OCI-LY7 (cell line): ENCODE measurements around the gene ZBTB42. TPM values are rescaled to one million over a fixed set of nuclear protein-coding genes. Genes with fewer than 3 reads are reported as not detected.

ENCODE experiments used
- BruUV-seq: library from RNA; stranded (reverse); fragments of 400-500 nt; replicated peaks from 2 replicates; lab custom pipeline; 2021; lab: Mats Ljungman, UMichigan
- CTCF ChIA-PET: fragments of 300-600 bp; sonication (Branson Sonifier 250); formaldehyde crosslinking; loops from one replicate; lab custom pipeline; 2022; ENCODE audit warnings: antibody characterized with exemption; ENCODE audit not compliant: unreplicated experiment; lab: Charles Lee
- POLR2A ChIA-PET: fragments of 300-600 bp; sonication (Branson Sonifier 250); formaldehyde crosslinking; loops from one replicate; lab custom pipeline; 2022; ENCODE audit warnings: antibody characterized with exemption; lab: Charles Lee
- DNase-seq: peaks from one replicate; pipeline ENCODE4 v3.0.0-alpha.2; 2015; ENCODE audit warnings: low spot score
- H2AFZ ChIP-seq: fragments of 200-600 bp; sonication (generic), shearing (Covaris generic); 2 replicates; pipeline ENCODE4 v1.6.1; 2014; ENCODE audit warnings: mild to moderate bottlenecking, antibody characterized with exemption, low read length, moderate library complexity
- H3K27ac ChIP-seq: fragments of 200-600 bp; sonication (generic); 2 replicates; pipeline ENCODE4 v1.5.1; 2014; ENCODE audit warnings: mixed run types, low read depth, mild to moderate bottlenecking, moderate library complexity, low read length, inconsistent platforms; ENCODE audit not compliant: poor library complexity, severe bottlenecking
- H3K36me3 ChIP-seq: fragments of 200-600 bp; sonication (generic); 2 replicates; pipeline ENCODE4 v1.6.1; 2014; ENCODE audit warnings: mild to moderate bottlenecking, antibody characterized with exemption, low read length, moderate library complexity, mixed read lengths; ENCODE audit not compliant: insufficient read depth
- H3K4me1 ChIP-seq: fragments of 200-600 bp; sonication (generic); 2 replicates; pipeline ENCODE4 v1.5.1; 2014; ENCODE audit warnings: mild to moderate bottlenecking, low read length; ENCODE audit not compliant: insufficient read depth, poor library complexity, severe bottlenecking
- H3K4me2 ChIP-seq: fragments of 200-600 bp; sonication (generic); 2 replicates; pipeline ENCODE4 v1.6.1; 2014; ENCODE audit warnings: mild to moderate bottlenecking, low read length
- H3K4me3 ChIP-seq: fragments of 200-600 bp; sonication (generic); 2 replicates; pipeline ENCODE4 v1.5.1; 2014; ENCODE audit warnings: mild to moderate bottlenecking, low read depth, low read length; ENCODE audit not compliant: poor library complexity, severe bottlenecking
- H3K79me2 ChIP-seq: fragments of 200-600 bp; sonication (generic); 2 replicates; pipeline ENCODE4 v1.6.1; 2016; ENCODE audit warnings: low read depth, mild to moderate bottlenecking, low read length, moderate library complexity, mixed read lengths; ENCODE audit not compliant: insufficient read depth
- H3K9me2 ChIP-seq: fragments of 200-600 bp; sonication (generic); 2 replicates; pipeline ENCODE4 v1.6.1; 2016; ENCODE audit warnings: mild to moderate bottlenecking, low read length, mixed read lengths; ENCODE audit not compliant: insufficient read depth
- H3K9me3 ChIP-seq: fragments of 200-600 bp; sonication (generic); 2 replicates; pipeline ENCODE4 v1.6.1; 2014; ENCODE audit warnings: mild to moderate bottlenecking, mixed run types, low read length, mixed read lengths
- H4K20me1 ChIP-seq: fragments of 200-600 bp; sonication (generic); 2 replicates; pipeline ENCODE4 v1.6.1; 2014; ENCODE audit warnings: mild to moderate bottlenecking, antibody characterized with exemption, low read length, moderate library complexity, mixed read lengths; ENCODE audit not compliant: insufficient read depth
- CTCF ChIP-seq: fragments of 200-600 bp; sonication (generic); conservative IDR thresholded peaks from 2 replicates; pipeline ENCODE4 v1.5.1; 2014; ENCODE audit warnings: mild to moderate bottlenecking, antibody characterized with exemption, low read length, moderate library complexity, mixed read lengths
- EZH2phosphoT487 ChIP-seq: fragments of 200-600 bp; sonication (generic); IDR thresholded peaks from 2 replicates; pipeline ENCODE4 v1.6.1; 2018; ENCODE audit warnings: low read depth, borderline replicate concordance, mild to moderate bottlenecking, mixed run types, antibody characterized with exemption, low read length, moderate library complexity, mixed read lengths
- intact Hi-C: fragments of 100-400 bp; cut with micrococcal nuclease; formaldehyde crosslinking; loops from one replicate; pipeline ENCODE4 v1.10.0; 2022; ENCODE audit not compliant: unreplicated experiment
- total RNA-seq, 2 experiments: library from RNA; depleted of rRNA in 1 of 2; stranded (reverse); fragments of >200 nt in 1 of 2; shearing (Covaris generic) in 1 of 2; gene quantifications; 2 replicates each; pipeline ENCODE4 v1.2.3, GENCODE V29; 2014 to 2022

ZBTB42 gene
- total RNA-seq, 2 experiments from 2014 or later: 0.98 to 1.9 TPM

DNA sequence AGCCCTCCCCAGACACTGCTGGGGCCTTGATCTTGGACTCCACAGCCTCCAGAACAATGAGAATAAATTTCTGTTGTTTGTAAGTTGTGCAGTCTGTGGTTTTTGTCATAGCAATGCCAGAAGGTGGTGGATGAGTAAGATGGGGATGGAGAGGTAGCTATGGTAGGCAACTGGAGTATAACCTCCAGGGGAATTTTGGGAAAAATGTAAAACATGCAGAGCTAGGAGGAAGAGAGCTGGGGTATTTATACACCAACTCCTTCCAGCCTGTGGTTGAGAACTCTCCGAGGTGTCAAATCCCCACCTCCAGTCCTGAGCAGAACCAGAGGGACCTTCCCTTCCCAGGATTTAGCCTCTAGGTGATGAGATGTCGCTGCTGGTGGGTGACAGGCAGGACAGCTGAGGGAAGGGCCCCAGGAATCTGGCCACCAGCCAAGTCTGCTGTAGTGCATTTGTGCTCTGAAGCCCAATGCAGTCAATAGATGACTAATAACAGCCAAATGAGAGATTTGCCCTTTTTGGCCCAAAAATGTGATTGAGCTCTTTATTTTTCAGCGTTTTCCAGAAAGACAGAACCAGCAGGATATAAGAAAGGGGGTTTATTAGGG lies 45.0 kb downstream of the ZBTB42 start:
- Histone ChIP-seq H3K79me2 (no peaks in the 10 kb centered on the region), H3K4me2 (no peak overlapping the region), H3K9me3 (no peaks in the 10 kb centered on the region), H3K4me3 (no peak overlapping the region), H4K20me1 (no peaks in the 10 kb centered on the region), H3K9me2 (no peaks in the 10 kb centered on the region), H3K27ac (no peak overlapping the region), H3K4me1 (no peaks in the 10 kb centered on the region), H2AFZ (no peak overlapping the region), H3K36me3 (no peaks in the 10 kb centered on the region)
- intact Hi-C loops: no loop called here
- CTCF ChIA-PET: no interaction called here
- no peak for TF ChIP-seq CTCF
- no peak for TF ChIP-seq EZH2phosphoT487
- POLR2A ChIA-PET: no interaction called here
- BruUV-seq: no TSS peak
- DNase-seq: no peak

GRCh38 chr14:104852280-104852663 lies 51.4 kb downstream of the ZBTB42 start:
- no peaks in the 10 kb centered on the region for H3K9me3 ChIP-seq

More at GRCh38 chr14:104852280-104852663, 51.4 kb downstream of the ZBTB42 start:
- CTCF ChIA-PET: no interaction called here
- Histone ChIP-seq H3K9me2 (no peaks in the 10 kb centered on the region), H4K20me1 (no peaks in the 10 kb centered on the region), H3K36me3 (no peaks in the 10 kb centered on the region), H3K4me2 (no peak overlapping the region), H3K27ac (no peak overlapping the region), H3K4me1 (no peaks in the 10 kb centered on the region), H3K79me2 (no peaks in the 10 kb centered on the region), H2AFZ (no peak overlapping the region), H3K4me3 (no peak overlapping the region)
- DNase-seq: no peak
- intact Hi-C loops: no loop called here
- no peak for TF ChIP-seq EZH2phosphoT487
- no peak for TF ChIP-seq CTCF
- no TSS peak for BruUV-seq
- POLR2A ChIA-PET: no interaction called here

Other genes with a start within 250 kb of the ZBTB42 start
- gene C14orf180, start 221.3 kb upstream of the ZBTB42 start, total RNA-seq (2014; rRNA removed; shearing (Covaris generic)): not detected in 2 replicates
- gene C14orf180, start 221.3 kb upstream of the ZBTB42 start, total RNA-seq (2022): not detected in 2 replicates
- not detected in 2 replicates for gene TMEM179, start 196.3 kb upstream of the ZBTB42 start, total RNA-seq (2014; rRNA removed; shearing (Covaris generic))
- not detected in 2 replicates for gene TMEM179, start 196.3 kb upstream of the ZBTB42 start, total RNA-seq (2022)
- 32.7 and 39.4 TPM in 2 replicates for gene INF2, start 111.5 kb upstream of the ZBTB42 start, total RNA-seq (2014; rRNA removed; shearing (Covaris generic))
- gene INF2, start 111.5 kb upstream of the ZBTB42 start, total RNA-seq (2022): 43.4 and 51.6 TPM in 2 replicates
- not detected in 2 replicates for gene ADSS1, start 76.9 kb upstream of the ZBTB42 start, total RNA-seq (2014; rRNA removed; shearing (Covaris generic))
- 2.1 and 2.8 TPM in 2 replicates for gene ADSS1, start 76.9 kb upstream of the ZBTB42 start, total RNA-seq (2022)
- 215 and 244 TPM in 2 replicates for gene SIVA1, start 48.0 kb upstream of the ZBTB42 start, total RNA-seq (2014; rRNA removed; shearing (Covaris generic))
- 88.3 and 111 TPM in 2 replicates for gene SIVA1, start 48.0 kb upstream of the ZBTB42 start, total RNA-seq (2022)
- gene AKT1, start 5.4 kb upstream of the ZBTB42 start, total RNA-seq (2014; rRNA removed; shearing (Covaris generic)): 75.4 and 83.0 TPM in 2 replicates
- 108 and 109 TPM in 2 replicates for gene AKT1, start 5.4 kb upstream of the ZBTB42 start, total RNA-seq (2022)
- gene CEP170B, start 64.2 kb downstream of the ZBTB42 start, total RNA-seq (2014; rRNA removed; shearing (Covaris generic)): 0.16 TPM in 1 of 2 replicates, not detected in the other
- 0.09 and 0.10 TPM in 2 replicates for gene CEP170B, start 64.2 kb downstream of the ZBTB42 start, total RNA-seq (2022)
- gene PLD4, start 123.8 kb downstream of the ZBTB42 start, total RNA-seq (2014; rRNA removed; shearing (Covaris generic)): 0.66 TPM in 1 of 2 replicates, not detected in the other
- gene PLD4, start 123.8 kb downstream of the ZBTB42 start, total RNA-seq (2022): 3.7 and 5.1 TPM in 2 replicates
- gene AHNAK2, start 177.3 kb downstream of the ZBTB42 start, total RNA-seq (2014; rRNA removed; shearing (Covaris generic)): 0.21 TPM in 1 of 2 replicates, not detected in the other
- 0.09 and 0.61 TPM in 2 replicates for gene AHNAK2, start 177.3 kb downstream of the ZBTB42 start, total RNA-seq (2022)
- 0.08 and 0.82 TPM in 2 replicates for gene CLBA1, start 184.7 kb downstream of the ZBTB42 start, total RNA-seq (2014; rRNA removed; shearing (Covaris generic))
- 1.2 TPM in 1 of 2 replicates, not detected in the other for gene CLBA1, start 184.7 kb downstream of the ZBTB42 start, total RNA-seq (2022)
- gene CDCA4, start 220.0 kb downstream of the ZBTB42 start, total RNA-seq (2014; rRNA removed; shearing (Covaris generic)): 109 and 110 TPM in 2 replicates
- 74.0 and 79.5 TPM in 2 replicates for gene CDCA4, start 220.0 kb downstream of the ZBTB42 start, total RNA-seq (2022)